WI38 (cell line): ENCODE measurements around the gene SASH1.

Source experiments
- H3K4me3 ChIP-seq: 2 replicates; pipeline ENCODE4 v1.5.1; 2011; ENCODE audit warnings: low read depth, mild to moderate bottlenecking, control low read depth, low read length
- CTCF ChIP-seq: IDR thresholded peaks from 2 replicates; pipeline ENCODE4 v1.5.1; 2012; ENCODE audit warnings: low read depth, mild to moderate bottlenecking, control low read depth, low read length

Gene SASH1

GRCh38 chr6:148328876-148329555, 13.6 kb upstream of the SASH1 start:
- TF ChIP-seq CTCF = no peak
- no peak overlapping the region for H3K4me3 ChIP-seq

GRCh38 chr6:148329596-148330381, 12.8 kb upstream of the SASH1 start:
- TF ChIP-seq CTCF = no peak

GRCh38 chr6:148332088-148332487, 10.6 kb upstream of the SASH1 start:
- H3K4me3 ChIP-seq = no peak overlapping the region
- no peak for TF ChIP-seq CTCF

More at GRCh38 chr6:148329596-148330381, 12.8 kb upstream of the SASH1 start:
- H3K4me3 ChIP-seq = no peak overlapping the region

- no peak overlapping the region for H3K4me3 ChIP-seq
- TF ChIP-seq CTCF = no peak
These were observed 5.7 kb upstream of the SASH1 start for GRCh38 chr6:148336901-148337300.

GRCh38 chr6:148339766-148340165, 2.9 kb upstream of the SASH1 start:
- no peak overlapping the region for H3K4me3 ChIP-seq
- TF ChIP-seq CTCF = no peak

GRCh38 chr6:148340586-148341297, 1.9 kb upstream of the SASH1 start:
- H3K4me3 ChIP-seq = no peak overlapping the region
- no peak for TF ChIP-seq CTCF

- no peak for TF ChIP-seq CTCF
- H3K4me3 ChIP-seq = peak overlapping the region; percentile 86
These were observed 613 bp upstream of the SASH1 start for GRCh38 chr6:148342100-148342349.
